Parathyroid adenoma (tissue), 2 donors: ENCODE results near the gene GAS1.

Experiments used
- H2AFZ ChIP-seq: fragments of 300-600 bp; sonication (generic); one replicate; pipeline ENCODE4 v1.7.0; 2017; ENCODE audit warnings: antibody characterized with exemption, mild to moderate bottlenecking
- H3K27ac ChIP-seq: fragments of 300-600 bp; sonication (generic); one replicate; pipeline ENCODE4 v1.7.0; 2017
- H3K27me3 ChIP-seq: fragments of 300-600 bp; sonication (generic); one replicate; pipeline ENCODE4 v1.7.0; 2017; ENCODE audit warnings: low read length; ENCODE audit not compliant: control insufficient read depth, insufficient read depth
- H3K36me3 ChIP-seq: fragments of 300-600 bp; sonication (generic); one replicate; pipeline ENCODE4 v1.7.0; 2017; ENCODE audit warnings: low read length; ENCODE audit not compliant: control insufficient read depth, insufficient read depth
- H3K4me1 ChIP-seq: fragments of 300-600 bp; sonication (generic); one replicate; pipeline ENCODE4 v1.7.0; 2017; ENCODE audit warnings: control low read depth
- H3K4me2 ChIP-seq: fragments of 300-600 bp; sonication (generic); one replicate; pipeline ENCODE4 v1.7.0; 2017; ENCODE audit warnings: low read length
- H3K4me3 ChIP-seq: fragments of 300-600 bp; sonication (generic); one replicate; pipeline ENCODE4 v1.7.0; 2017; ENCODE audit warnings: low read depth, low read length
- H3K79me2 ChIP-seq: fragments of 300-600 bp; sonication (generic); one replicate; pipeline ENCODE4 v1.7.0; 2017; ENCODE audit warnings: control low read depth
- H3K9ac ChIP-seq: fragments of 300-600 bp; sonication (generic); one replicate; pipeline ENCODE4 v1.7.0; 2017; ENCODE audit warnings: mild to moderate bottlenecking
- H3K9me3 ChIP-seq: fragments of 300-600 bp; sonication (generic); one replicate; pipeline ENCODE4 v1.7.0; 2017; ENCODE audit warnings: low read length; ENCODE audit not compliant: control insufficient read depth
- TF ChIP-seq, protein P1 (sequence below): fragments of 300-600 bp; sonication (generic); IDR thresholded peaks from one replicate; pipeline ENCODE4 v1.7.0; 2017; ENCODE audit warnings: antibody characterized with exemption, mild to moderate bottlenecking
- donor health status: primary hyperparathyroidism.

Gene GAS1

GRCh38 chr9:86945728-86946200 is 1.5 kb downstream of the GAS1 start:
- H3K4me3 ChIP-seq, result peak overlapping the region; percentile 61
- no peaks in the 10 kb centered on the region for H3K27me3 ChIP-seq

GRCh38 chr9:86944796-86945727 is 2.2 kb downstream of the GAS1 start:
- H3K4me1 ChIP-seq, result no peaks in the 10 kb centered on the region
- H3K79me2 ChIP-seq, result no peaks in the 10 kb centered on the region
- H3K4me3 ChIP-seq, result peak overlapping the region; percentile 61
- TF ChIP-seq, protein P1, sequence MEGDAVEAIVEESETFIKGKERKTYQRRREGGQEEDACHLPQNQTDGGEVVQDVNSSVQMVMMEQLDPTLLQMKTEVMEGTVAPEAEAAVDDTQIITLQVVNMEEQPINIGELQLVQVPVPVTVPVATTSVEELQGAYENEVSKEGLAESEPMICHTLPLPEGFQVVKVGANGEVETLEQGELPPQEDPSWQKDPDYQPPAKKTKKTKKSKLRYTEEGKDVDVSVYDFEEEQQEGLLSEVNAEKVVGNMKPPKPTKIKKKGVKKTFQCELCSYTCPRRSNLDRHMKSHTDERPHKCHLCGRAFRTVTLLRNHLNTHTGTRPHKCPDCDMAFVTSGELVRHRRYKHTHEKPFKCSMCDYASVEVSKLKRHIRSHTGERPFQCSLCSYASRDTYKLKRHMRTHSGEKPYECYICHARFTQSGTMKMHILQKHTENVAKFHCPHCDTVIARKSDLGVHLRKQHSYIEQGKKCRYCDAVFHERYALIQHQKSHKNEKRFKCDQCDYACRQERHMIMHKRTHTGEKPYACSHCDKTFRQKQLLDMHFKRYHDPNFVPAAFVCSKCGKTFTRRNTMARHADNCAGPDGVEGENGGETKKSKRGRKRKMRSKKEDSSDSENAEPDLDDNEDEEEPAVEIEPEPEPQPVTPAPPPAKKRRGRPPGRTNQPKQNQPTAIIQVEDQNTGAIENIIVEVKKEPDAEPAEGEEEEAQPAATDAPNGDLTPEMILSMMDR, result no peak
- H3K9me3 ChIP-seq, result no peaks in the 10 kb centered on the region
- peak overlapping the region; percentile 75 for H3K27ac ChIP-seq
- H3K27me3 ChIP-seq, result no peaks in the 10 kb centered on the region
- peak overlapping the region; percentile 85 for H2AFZ ChIP-seq
- H3K9ac ChIP-seq, result no peak overlapping the region
- H3K4me2 ChIP-seq, result peak overlapping the region; percentile 92
- no peaks in the 10 kb centered on the region for H3K36me3 ChIP-seq

More at GRCh38 chr9:86945728-86946200, 1.5 kb downstream of the GAS1 start:
- Histone ChIP-seq H3K4me1 (no peaks in the 10 kb centered on the region), H3K79me2 (no peaks in the 10 kb centered on the region), H3K4me2 (peak overlapping the region; percentile 92), H3K9me3 (no peaks in the 10 kb centered on the region), H3K36me3 (no peaks in the 10 kb centered on the region), H3K9ac (no peak overlapping the region), H3K27ac (peak overlapping the region; percentile 75), H2AFZ (peak overlapping the region; percentile 85)
- TF ChIP-seq, protein P1, result no peak

GRCh38 chr9:86943201-86944113 is 3.8 kb downstream of the GAS1 start:
- Histone ChIP-seq H3K27ac (no peak overlapping the region), H3K36me3 (no peaks in the 10 kb centered on the region), H3K79me2 (no peaks in the 10 kb centered on the region), H3K9ac (no peak overlapping the region), H3K4me2 (no peak overlapping the region), H3K27me3 (no peaks in the 10 kb centered on the region), H3K9me3 (no peaks in the 10 kb centered on the region), H2AFZ (no peak overlapping the region), H3K4me3 (no peak overlapping the region), H3K4me1 (no peaks in the 10 kb centered on the region)
- TF ChIP-seq, protein P1, result no peak

DNA sequence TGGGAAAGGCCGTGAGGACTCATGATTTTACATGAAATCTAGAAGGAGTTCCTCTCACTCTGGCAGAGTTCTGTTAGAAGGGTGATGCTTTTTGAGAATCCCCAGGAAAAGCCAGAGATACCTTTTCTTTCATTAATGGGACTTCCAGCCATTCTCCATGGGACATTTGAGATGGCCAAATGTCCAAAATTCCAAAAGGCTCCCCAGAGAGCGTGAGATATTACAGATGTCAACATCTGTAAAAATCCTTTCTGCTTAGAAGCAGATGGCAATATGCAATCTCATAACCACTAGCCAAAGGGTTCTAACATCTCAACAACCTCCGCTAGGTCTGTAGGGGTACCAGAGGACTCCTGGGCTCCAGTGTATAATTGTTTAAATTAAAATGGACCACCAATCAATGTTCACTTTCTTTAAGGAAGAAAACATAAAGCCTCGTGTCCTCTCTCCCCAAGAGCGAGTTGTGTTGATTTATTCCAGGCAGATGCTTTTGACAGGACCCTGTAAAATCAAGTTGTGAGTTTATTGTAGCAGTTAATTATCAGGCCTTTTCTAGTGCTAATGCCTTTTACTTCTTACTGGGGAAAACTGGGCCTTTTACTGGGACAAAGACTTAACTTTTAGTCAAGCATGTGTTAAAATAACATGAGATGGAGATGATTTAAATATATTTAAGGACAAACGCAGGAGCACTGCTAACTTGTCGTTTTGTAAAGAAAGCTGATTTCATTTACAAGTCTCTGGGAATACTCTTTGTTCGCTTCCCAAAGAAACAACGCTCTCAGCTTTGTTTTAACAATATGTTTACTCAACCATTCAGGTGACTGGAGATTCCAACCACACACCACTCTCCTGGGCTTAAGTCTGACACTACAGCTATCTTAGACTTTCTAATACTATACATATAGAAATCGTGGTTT is 4.8 kb downstream of the GAS1 start:
- Histone ChIP-seq H3K4me1 (no peaks in the 10 kb centered on the region), H3K79me2 (no peaks in the 10 kb centered on the region), H2AFZ (no peak overlapping the region), H3K9me3 (no peaks in the 10 kb centered on the region), H3K4me3 (no peak overlapping the region), H3K4me2 (no peak overlapping the region), H3K27ac (no peak overlapping the region), H3K36me3 (no peaks in the 10 kb centered on the region), H3K27me3 (no peaks in the 10 kb centered on the region), H3K9ac (no peak overlapping the region)
- TF ChIP-seq, protein P1, result no peak
